ENCODE measurements around the gene RHBG.

RHBG gene

GRCh38 chr1:156428746-156429288 lies 59.8 kb downstream of the RHBG start:
- DNase-seq, result no peak

GRCh38 chr1:156429313-156430060 lies 60.5 kb downstream of the RHBG start:
- no peak for DNase-seq

DNA sequence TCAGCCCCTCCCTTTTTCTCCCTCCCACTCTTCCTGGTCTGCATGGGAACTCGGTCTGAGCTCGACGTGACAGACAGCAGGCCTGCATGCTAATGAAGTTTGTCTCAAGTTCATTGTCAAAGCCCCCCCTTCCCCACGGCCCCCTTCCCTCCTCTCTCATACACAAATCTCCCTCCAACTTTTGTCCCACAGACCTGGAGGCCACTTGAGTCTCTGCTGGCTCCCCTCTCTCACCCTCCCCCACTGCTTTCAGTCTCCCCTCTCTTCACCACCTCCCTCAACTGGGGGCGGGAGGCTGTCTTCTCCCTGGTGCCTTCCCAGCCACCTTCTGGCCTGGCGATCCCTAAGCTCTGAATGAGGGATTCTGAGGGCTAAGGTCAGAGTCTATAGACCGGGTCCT lies 61.3 kb downstream of the RHBG start:
- DNase-seq, result no peak

GRCh38 chr1:156430866-156431265 lies 61.9 kb downstream of the RHBG start:
- no peak for DNase-seq

GRCh38 chr1:156431366-156431765 lies 62.4 kb downstream of the RHBG start:
- no peak for DNase-seq

GRCh38 chr1:156431769-156432668 lies 63.0 kb downstream of the RHBG start:
- DNase-seq, result no peak

DNA sequence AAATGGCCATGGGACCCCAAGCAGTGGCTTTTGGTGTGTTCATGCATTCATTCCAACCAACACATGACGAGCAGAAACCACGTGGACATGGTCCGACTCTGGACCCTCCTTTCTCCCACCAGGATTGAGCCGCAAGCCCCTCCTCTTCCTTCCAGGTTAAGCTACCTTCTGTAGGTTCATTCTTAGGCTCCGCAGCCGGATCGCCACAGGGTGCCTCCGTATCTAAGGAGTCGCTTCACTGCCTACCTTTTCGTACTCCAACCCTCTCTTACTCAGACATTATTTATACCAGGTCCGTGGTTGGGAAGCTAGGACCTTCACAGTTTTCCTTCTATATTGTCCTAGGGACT lies 63.6 kb downstream of the RHBG start:
- no peak for DNase-seq

DNA sequence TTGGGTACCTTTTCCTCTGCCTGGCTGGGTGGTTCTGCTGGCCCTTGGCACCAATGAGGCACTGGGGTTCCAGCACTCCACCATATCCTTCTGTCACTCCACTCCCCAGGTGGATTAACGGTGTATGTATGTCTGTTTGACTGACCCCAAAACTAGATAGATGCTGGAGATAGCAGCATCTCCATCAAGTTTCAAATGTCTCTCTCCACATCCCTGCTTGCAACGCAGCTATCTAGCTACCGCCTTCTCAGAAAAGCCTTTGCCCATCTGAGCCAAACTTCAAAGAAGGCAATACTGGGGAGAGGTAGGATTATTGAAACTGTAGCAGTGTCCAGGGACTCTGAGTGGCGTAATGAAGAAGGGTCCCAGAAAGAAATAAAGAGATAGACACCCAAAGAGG lies 64.0 kb downstream of the RHBG start:
- no peak for DNase-seq

- DNase-seq, result no peak
These were observed 64.6 kb downstream of the RHBG start for GRCh38 chr1:156433602-156434001.

All from activated CD4-positive, alpha-beta T cell treated with anti-CD3 and anti-CD28 coated beads, Interleukin-2, amount 50 U/mL, for 48 hours (primary cell).